Activated naive CD8-positive, alpha-beta T cell treated with anti-CD3 and anti-CD28 coated beads, Interleukin-2, amount 10 ng/mL, durations not matched to agents 7 days and 5 days (primary cell): Measurements from ENCODE around the gene RTN4R. TPM values are rescaled to one million over a fixed set of nuclear protein-coding genes. Genes with fewer than 3 reads are reported as not detected.

Experiments used
- ATAC-seq: fragments of 150-1000 bp; cut with Tn5 transposase; one replicate; pipeline ENCODE4 v1.10.0; 2021; ENCODE audit warnings: low read depth, moderate library complexity
- POLR2A ChIA-PET: fragments of 350-600 bp; sonication (Branson Sonifier 250); formaldehyde crosslinking; loops from one replicate; lab custom pipeline; 2021; ENCODE audit warnings: antibody characterized with exemption; lab: Charles Lee
- DNase-seq: peaks from one replicate; pipeline ENCODE4 v3.0.0; 2021
- H3K27ac Mint-ChIP-seq: one replicate; pipeline ENCODE4 v1.8.0; 2022; ENCODE audit warnings: mild to moderate bottlenecking, mixed read lengths
- H3K27me3 Mint-ChIP-seq: one replicate; pipeline ENCODE4 v1.8.0; 2022; ENCODE audit warnings: mild to moderate bottlenecking, moderate library complexity, mixed read lengths
- H3K36me3 Mint-ChIP-seq: one replicate; pipeline ENCODE4 v1.8.0; 2021; ENCODE audit warnings: mild to moderate bottlenecking, mixed read lengths
- H3K4me1 Mint-ChIP-seq: one replicate; pipeline ENCODE4 v1.8.0; 2021; ENCODE audit warnings: mixed read lengths
- H3K4me3 Mint-ChIP-seq: one replicate; pipeline ENCODE4 v1.8.0; 2022; ENCODE audit warnings: mild to moderate bottlenecking, moderate library complexity, mixed read lengths
- H3K9me3 Mint-ChIP-seq: one replicate; pipeline ENCODE4 v1.8.0; 2021; ENCODE audit warnings: mixed read lengths
- total RNA-seq, 2 experiments: library from RNA; stranded (reverse); gene quantifications; one replicate each; pipeline ENCODE4 v1.2.3, GENCODE V29; 2021

Gene RTN4R
- total RNA-seq, 2 experiments from 2014 or later = 5.7 to 6.1 TPM

- ATAC-seq = no peak
- Mint-ChIP-seq H3K4me3 (no peak overlapping the region), H3K27me3 (peaks cover 3% of the 10 kb centered on the region), H3K36me3 (no peaks in the 10 kb centered on the region), H3K4me1 (peaks cover 2% of the 10 kb centered on the region), H3K27ac (no peak overlapping the region), H3K9me3 (peaks cover 9% of the 10 kb centered on the region)
- POLR2A ChIA-PET = no interaction called here
- DNase-seq = no peak
Observed at GRCh38 chr22:20222764-20223420, 45.2 kb downstream of the RTN4R start.

- POLR2A ChIA-PET = no interaction called here
- ATAC-seq (no peak), DNase-seq (no peak)
- Mint-ChIP-seq H3K4me1 (peaks cover 2% of the 10 kb centered on the region), H3K4me3 (no peak overlapping the region), H3K36me3 (no peaks in the 10 kb centered on the region), H3K27me3 (peaks cover 3% of the 10 kb centered on the region), H3K27ac (no peak overlapping the region), H3K9me3 (peaks cover 9% of the 10 kb centered on the region)
Observed at GRCh38 chr22:20221421-20222340, 46.4 kb downstream of the RTN4R start.

GRCh38 chr22:20220629-20221026, 47.5 kb downstream of the RTN4R start:
- ATAC-seq (no peak), DNase-seq (no peak)
- H3K4me3 Mint-ChIP-seq = no peak overlapping the region
- peaks cover 9% of the 10 kb centered on the region for H3K9me3 Mint-ChIP-seq
- POLR2A ChIA-PET = interaction anchor here (1.0 kb wide), 1 partner anchor 17 kb away, joined by 4 read pairs; no protein-coding TSS in a partner anchor
- no peak overlapping the region for H3K27ac Mint-ChIP-seq
- H3K4me1 Mint-ChIP-seq = peaks cover 2% of the 10 kb centered on the region
- H3K36me3 Mint-ChIP-seq = no peaks in the 10 kb centered on the region
- peaks cover 3% of the 10 kb centered on the region for H3K27me3 Mint-ChIP-seq

GRCh38 chr22:20219667-20220628, 48.2 kb downstream of the RTN4R start:
- POLR2A ChIA-PET = interaction anchor here (1.0 kb wide), 1 partner anchor 18 kb away, joined by 4 read pairs; no protein-coding TSS in a partner anchor
- no peak overlapping the region for H3K27ac Mint-ChIP-seq
- H3K4me3 Mint-ChIP-seq = no peak overlapping the region
- peaks cover 2% of the 10 kb centered on the region for H3K4me1 Mint-ChIP-seq
- ATAC-seq (no peak), DNase-seq (no peak)
- peaks cover 4% of the 10 kb centered on the region for H3K9me3 Mint-ChIP-seq
- peaks cover 3% of the 10 kb centered on the region for H3K27me3 Mint-ChIP-seq
- no peaks in the 10 kb centered on the region for H3K36me3 Mint-ChIP-seq

GRCh38 chr22:20218987-20219386, 49.1 kb downstream of the RTN4R start:
- DNase-seq = no peak
- POLR2A ChIA-PET = no interaction called here
- Mint-ChIP-seq H3K27ac (no peak overlapping the region), H3K4me1 (peaks cover 2% of the 10 kb centered on the region), H3K36me3 (no peaks in the 10 kb centered on the region), H3K27me3 (peaks cover 3% of the 10 kb centered on the region), H3K9me3 (no peaks in the 10 kb centered on the region), H3K4me3 (no peak overlapping the region)
- no peak for ATAC-seq

- Mint-ChIP-seq H3K9me3 (no peaks in the 10 kb centered on the region), H3K4me1 (peaks cover 2% of the 10 kb centered on the region), H3K4me3 (no peak overlapping the region), H3K27ac (no peak overlapping the region), H3K36me3 (no peaks in the 10 kb centered on the region), H3K27me3 (peaks cover 3% of the 10 kb centered on the region)
- no peak for ATAC-seq
- DNase-seq = no peak
- POLR2A ChIA-PET = interaction anchor here (0.6 kb wide), 1 partner anchor 214 kb away, joined by 3 read pairs; no protein-coding TSS in a partner anchor
Observed at GRCh38 chr22:20218326-20218872, 49.7 kb downstream of the RTN4R start.

- Mint-ChIP-seq H3K27me3 (peaks cover 3% of the 10 kb centered on the region), H3K4me1 (peaks cover 2% of the 10 kb centered on the region), H3K36me3 (no peaks in the 10 kb centered on the region), H3K4me3 (no peak overlapping the region), H3K27ac (no peak overlapping the region), H3K9me3 (no peaks in the 10 kb centered on the region)
- ATAC-seq (no peak), DNase-seq (no peak)
- POLR2A ChIA-PET = no interaction called here
Observed at GRCh38 chr22:20217563-20217962, 50.6 kb downstream of the RTN4R start.

GRCh38 chr22:20216863-20217499, 51.1 kb downstream of the RTN4R start:
- H3K27ac Mint-ChIP-seq = no peak overlapping the region
- peaks cover 3% of the 10 kb centered on the region for H3K27me3 Mint-ChIP-seq
- H3K4me1 Mint-ChIP-seq = peaks cover 5% of the 10 kb centered on the region
- no peak for DNase-seq
- H3K9me3 Mint-ChIP-seq = no peaks in the 10 kb centered on the region
- no peak for ATAC-seq
- H3K4me3 Mint-ChIP-seq = no peak overlapping the region
- no peaks in the 10 kb centered on the region for H3K36me3 Mint-ChIP-seq
- POLR2A ChIA-PET = no interaction called here

- H3K4me1 Mint-ChIP-seq = peaks cover 5% of the 10 kb centered on the region
- ATAC-seq (no peak), DNase-seq (no peak)
- H3K9me3 Mint-ChIP-seq = no peaks in the 10 kb centered on the region
- POLR2A ChIA-PET = no interaction called here
- H3K27ac Mint-ChIP-seq = no peak overlapping the region
- H3K36me3 Mint-ChIP-seq = no peaks in the 10 kb centered on the region
- peaks cover 3% of the 10 kb centered on the region for H3K27me3 Mint-ChIP-seq
- no peak overlapping the region for H3K4me3 Mint-ChIP-seq
Observed at GRCh38 chr22:20215742-20216141, 52.4 kb downstream of the RTN4R start.

- Mint-ChIP-seq H3K27ac (no peak overlapping the region), H3K4me3 (no peak overlapping the region), H3K9me3 (no peaks in the 10 kb centered on the region), H3K36me3 (no peaks in the 10 kb centered on the region), H3K4me1 (peaks cover 5% of the 10 kb centered on the region), H3K27me3 (peaks cover 3% of the 10 kb centered on the region)
- DNase-seq (no peak), ATAC-seq (no peak)
- POLR2A ChIA-PET = no interaction called here
Observed at GRCh38 chr22:20214853-20215252, 53.3 kb downstream of the RTN4R start.

GRCh38 chr22:20213833-20214708, 54.0 kb downstream of the RTN4R start:
- H3K27ac Mint-ChIP-seq = no peak overlapping the region
- no peak overlapping the region for H3K4me3 Mint-ChIP-seq
- DNase-seq = no peak
- no peaks in the 10 kb centered on the region for H3K9me3 Mint-ChIP-seq
- H3K4me1 Mint-ChIP-seq = peaks cover 3% of the 10 kb centered on the region
- H3K36me3 Mint-ChIP-seq = no peaks in the 10 kb centered on the region
- peaks cover under 1% of the 10 kb centered on the region for H3K27me3 Mint-ChIP-seq
- POLR2A ChIA-PET = no interaction called here
- no peak for ATAC-seq
